Left ventricle myocardium inferior (tissue), 1 donor: ENCODE data around the gene PMEPA1. TPM values are rescaled to one million over a fixed set of nuclear protein-coding genes. Genes with fewer than 3 reads are reported as not detected.
A peak's percentile ranks its signal among the peaks of the same experiment; 100 is the strongest.

Experiments
- DNase-seq: peaks from one replicate; pipeline ENCODE4 v3.0.0-alpha.2; 2020
- H3K27ac ChIP-seq: fragments of 200-600 bp; replicated peaks from 2 replicates; pipeline ENCODE4 v1.8.0; 2021
- H3K27me3 ChIP-seq: fragments of 200-600 bp; 2 replicates; pipeline ENCODE4 v1.8.0; 2021; ENCODE audit warnings: low read depth
- H3K36me3 ChIP-seq: fragments of 200-600 bp; 2 replicates; pipeline ENCODE4 v1.8.0; 2021
- H3K4me1 ChIP-seq: fragments of 200-600 bp; 2 replicates; pipeline ENCODE4 v1.8.0; 2021
- H3K4me3 ChIP-seq: fragments of 200-600 bp; 2 replicates; pipeline ENCODE4 v1.8.0; 2021; ENCODE audit warnings: mild to moderate bottlenecking, moderate library complexity
- H3K9me3 ChIP-seq: fragments of 200-600 bp; replicated peaks from 2 replicates; pipeline ENCODE4 v1.8.0; 2021
- CTCF ChIP-seq: fragments of 200-600 bp; IDR thresholded peaks from 2 replicates; pipeline ENCODE4 v1.8.0; 2021; ENCODE audit warnings: antibody characterized with exemption, mild to moderate bottlenecking, borderline replicate concordance
- intact Hi-C: fragments of 100-400 bp; cut with micrococcal nuclease; formaldehyde crosslinking; loops from one replicate; pipeline ENCODE4 v1.11.0; 2022
- total RNA-seq: library from RNA; stranded (reverse); fragmentation: NEBNext Ultra II Directional; extraction: Animal tissue kit (Norgen Biotek cat#: 25700); gene quantifications from one replicate; pipeline ENCODE4 v1.2.1, GENCODE V29; 2021
- donor health status: DM: no; HTN: yes; CAD: no; lungs with severe emphysema.

The PMEPA1 gene
- total RNA-seq, 1 donor from 2014 or later = 36.4 TPM

- Histone ChIP-seq H3K27ac (no peak overlapping the region), H3K4me1 (peaks cover 17% of the 10 kb centered on the region), H3K4me3 (no peak overlapping the region), H3K27me3 (no peaks in the 10 kb centered on the region), H3K36me3 (peaks cover 39% of the 10 kb centered on the region), H3K9me3 (no peaks in the 10 kb centered on the region)
- intact Hi-C loops = loop anchor here (5.0 kb wide), 1 partner anchor 433 kb away; no protein-coding TSS in a partner anchor
- TF ChIP-seq CTCF = peak; percentile 95
- DNase-seq = no peak
Observed at GRCh38 chr20:57654363-57654997, 55.3 kb downstream of the PMEPA1 start.

- Histone ChIP-seq H3K36me3 (peaks cover 34% of the 10 kb centered on the region), H3K4me1 (peaks cover 17% of the 10 kb centered on the region), H3K9me3 (no peaks in the 10 kb centered on the region), H3K27me3 (no peaks in the 10 kb centered on the region), H3K27ac (no peak overlapping the region), H3K4me3 (no peak overlapping the region)
- no peak for DNase-seq
- intact Hi-C loops = loop anchor here (5.0 kb wide), 1 partner anchor 433 kb away; no protein-coding TSS in a partner anchor
- no peak for TF ChIP-seq CTCF
Observed at GRCh38 chr20:57653910-57654309, 55.9 kb downstream of the PMEPA1 start.

- Histone ChIP-seq H3K4me3 (no peak overlapping the region), H3K27ac (no peak overlapping the region), H3K9me3 (no peaks in the 10 kb centered on the region), H3K36me3 (peaks cover 31% of the 10 kb centered on the region), H3K27me3 (no peaks in the 10 kb centered on the region), H3K4me1 (peaks cover 14% of the 10 kb centered on the region)
- no peak for TF ChIP-seq CTCF
- intact Hi-C loops = loop anchor here (5.0 kb wide), 1 partner anchor 434 kb away; no protein-coding TSS in a partner anchor
- no peak for DNase-seq
Observed at GRCh38 chr20:57653546-57653900, 56.3 kb downstream of the PMEPA1 start.

- no peak for TF ChIP-seq CTCF
- no peak for DNase-seq
- intact Hi-C loops = loop anchor here (5.0 kb wide), 1 partner anchor 434 kb away; no protein-coding TSS in a partner anchor
- H3K27ac ChIP-seq = no peak overlapping the region
- H3K4me3 ChIP-seq = no peak overlapping the region
- no peaks in the 10 kb centered on the region for H3K27me3 ChIP-seq
- peaks cover 28% of the 10 kb centered on the region for H3K36me3 ChIP-seq
- no peaks in the 10 kb centered on the region for H3K9me3 ChIP-seq
- peaks cover 7% of the 10 kb centered on the region for H3K4me1 ChIP-seq
Observed at GRCh38 chr20:57652606-57653545, 56.9 kb downstream of the PMEPA1 start.

- peaks cover 27% of the 10 kb centered on the region for H3K36me3 ChIP-seq
Observed at GRCh38 chr20:57651881-57652605, 57.8 kb downstream of the PMEPA1 start.

More at GRCh38 chr20:57651881-57652605, 57.8 kb downstream of the PMEPA1 start:
- Histone ChIP-seq H3K27me3 (no peaks in the 10 kb centered on the region), H3K27ac (no peak overlapping the region), H3K4me3 (no peak overlapping the region), H3K9me3 (no peaks in the 10 kb centered on the region), H3K4me1 (peaks cover 5% of the 10 kb centered on the region)
- DNase-seq = no peak
- intact Hi-C loops = loop anchor here (5.0 kb wide), 1 partner anchor 435 kb away; no protein-coding TSS in a partner anchor
- TF ChIP-seq CTCF = no peak
